HG03025 (cell line): Measurements from ENCODE around the gene CAV1.
"Not testable (repeated sequence)": the region's sequence is repeated elsewhere in the genome, so short reads cannot be mapped to it uniquely, and the experiment has no call there.

Source experiments
- ATAC-seq: cut with Tn5 transposase; IDR thresholded peaks from one replicate; pipeline ENCODE4 v1.9.1; 2021; ENCODE audit warnings: mild to moderate bottlenecking, moderate library complexity; ENCODE audit not compliant: unreplicated experiment, low FRiP score

Gene CAV1

DNA sequence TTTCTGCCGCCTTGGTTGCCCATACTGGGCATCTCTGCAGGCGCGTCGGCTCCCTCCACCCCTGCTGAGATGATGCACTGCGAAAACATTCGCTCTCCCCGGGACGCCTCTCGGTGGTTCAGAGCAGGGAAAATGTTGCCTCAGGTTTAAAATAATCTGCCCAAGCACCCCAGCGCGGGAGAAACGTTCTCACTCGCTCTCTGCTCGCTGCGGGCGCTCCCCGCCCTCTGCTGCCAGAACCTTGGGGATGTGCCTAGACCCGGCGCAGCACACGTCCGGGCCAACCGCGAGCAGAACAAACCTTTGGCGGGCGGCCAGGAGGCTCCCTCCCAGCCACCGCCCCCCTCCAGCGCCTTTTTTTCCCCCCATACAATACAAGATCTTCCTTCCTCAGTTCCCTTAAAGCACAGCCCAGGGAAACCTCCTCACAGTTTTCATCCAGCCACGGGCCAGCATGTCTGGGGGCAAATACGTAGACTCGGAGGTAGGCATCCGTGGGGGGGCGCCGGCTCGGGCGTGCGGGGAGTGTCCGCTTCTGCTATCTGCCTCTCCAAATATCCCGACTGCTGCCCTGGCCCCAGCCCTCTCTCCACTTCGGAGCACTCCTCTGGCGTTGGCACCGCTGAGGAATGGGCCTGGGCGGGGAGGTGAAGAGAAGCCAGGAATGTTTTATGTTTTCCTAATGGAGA, at the start of gene CAV1:
TSS of gene CAV1 (plus strand) at position 428 of the 689 bp plus-strand sequence. CDS start at position 455, 27 bp downstream.
- ATAC-seq: no peak

- no peak for ATAC-seq
Observed at GRCh38 chr7:116477625-116478024, 47.2 kb upstream of the CAV1 start.

- no peak for ATAC-seq
Observed at GRCh38 chr7:116478834-116479233, 46.0 kb upstream of the CAV1 start.

GRCh38 chr7:116483271-116483942, 41.4 kb upstream of the CAV1 start:
- no peak for ATAC-seq

GRCh38 chr7:116484389-116484788, 40.4 kb upstream of the CAV1 start:
- not testable (repeated sequence) for ATAC-seq

- ATAC-seq: no peak
Observed at GRCh38 chr7:116487907-116488521, 36.8 kb upstream of the CAV1 start.

DNA sequence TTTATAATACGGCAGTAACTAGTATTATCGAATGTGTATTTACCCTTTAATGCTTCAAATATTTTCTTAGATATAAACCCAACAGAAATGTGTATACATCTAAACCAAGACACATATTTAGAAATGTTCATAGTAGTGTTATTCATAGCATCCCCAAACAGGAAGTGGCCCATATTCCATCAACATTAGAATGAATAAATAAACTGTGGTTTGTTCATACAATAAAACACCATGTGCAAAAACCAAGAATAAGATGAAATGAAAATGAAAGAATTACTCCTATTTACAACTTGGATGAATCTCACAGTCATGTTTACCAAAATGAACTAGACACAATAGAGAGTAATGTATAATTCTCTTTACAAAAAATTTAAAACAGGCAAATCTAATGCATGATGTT, 34.5 kb upstream of the CAV1 start:
- ATAC-seq: no peak

- no peak for ATAC-seq
Observed at GRCh38 chr7:116491887-116492653, 32.8 kb upstream of the CAV1 start.

GRCh38 chr7:116492654-116493109, 32.2 kb upstream of the CAV1 start:
- ATAC-seq: no peak

DNA sequence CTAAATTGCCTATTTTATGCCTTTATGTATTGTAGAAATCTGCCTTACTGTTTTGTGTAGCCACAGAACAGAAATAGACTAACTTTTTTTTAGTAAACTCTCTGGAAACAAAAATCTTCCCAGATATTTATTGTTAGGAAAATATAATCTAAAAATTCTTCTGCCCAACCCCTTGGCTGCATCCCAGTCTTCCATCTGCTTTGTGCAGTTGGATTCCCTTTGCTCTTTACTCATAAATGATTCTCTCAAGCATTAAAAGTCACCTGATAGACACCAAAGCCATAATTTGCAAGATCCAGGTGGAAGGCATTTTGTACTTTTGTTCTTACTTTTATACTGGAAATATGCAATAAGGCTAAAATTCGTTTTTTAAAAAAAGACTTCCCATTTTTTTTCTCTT, 31.4 kb upstream of the CAV1 start:
- no peak for ATAC-seq

GRCh38 chr7:116494472-116494871, 30.4 kb upstream of the CAV1 start:
- no peak for ATAC-seq

DNA sequence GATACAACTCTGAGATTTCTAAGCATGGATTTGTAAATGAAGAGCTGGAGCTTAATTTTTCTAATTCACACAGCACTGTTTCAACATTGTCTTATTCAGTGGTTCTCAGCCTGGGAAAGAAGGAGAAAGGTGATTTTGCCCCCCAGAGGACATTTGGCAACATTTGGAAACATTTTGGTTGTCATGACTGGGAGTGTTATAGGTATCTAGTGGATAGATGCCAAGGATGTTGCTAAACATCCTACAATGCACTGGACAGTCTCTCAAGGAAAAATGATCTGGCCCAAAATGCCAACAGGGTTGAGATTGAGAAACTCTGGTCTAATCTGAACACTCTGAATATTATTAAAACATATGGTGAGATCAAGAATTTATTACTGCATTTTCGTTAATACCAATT, 29.1 kb upstream of the CAV1 start:
- ATAC-seq: no peak

DNA sequence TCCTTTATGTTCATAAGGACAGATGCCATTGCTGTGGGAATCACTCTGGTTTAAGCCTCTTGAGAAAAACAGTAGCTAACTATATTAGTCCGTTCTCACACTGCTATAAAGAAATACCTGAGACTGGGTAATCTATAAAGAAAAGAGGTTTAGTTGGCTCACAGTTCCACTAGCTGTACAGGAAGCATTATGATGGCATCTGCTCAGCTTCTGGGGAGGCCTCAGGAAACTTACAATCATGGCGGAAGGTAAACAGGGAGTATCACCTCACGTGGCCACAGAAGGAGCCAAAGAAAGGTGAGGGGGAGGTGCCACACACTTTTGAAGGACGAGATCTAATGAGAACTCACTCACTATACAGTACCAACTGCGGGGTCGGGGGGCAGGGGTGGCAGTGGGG, 28.2 kb upstream of the CAV1 start:
- no peak for ATAC-seq

DNA sequence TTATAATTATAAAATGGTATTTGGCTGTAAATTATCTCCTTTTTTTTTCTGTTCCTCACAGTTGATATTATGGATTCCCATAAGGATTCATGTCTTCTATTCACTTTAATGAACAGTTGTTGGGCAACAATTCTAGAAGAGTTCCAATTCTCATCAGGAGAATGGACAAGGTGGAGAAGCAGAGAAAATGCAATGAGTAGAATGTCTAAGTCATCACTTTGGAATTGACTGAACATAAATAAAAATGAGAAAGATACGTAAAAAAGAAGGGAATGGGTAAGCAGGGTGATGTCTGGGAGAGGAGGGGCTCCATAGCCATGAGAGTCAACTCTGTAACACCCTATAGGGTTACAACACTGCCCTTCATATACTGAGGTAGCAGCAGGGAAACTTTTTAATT, 27.1 kb upstream of the CAV1 start:
- no peak for ATAC-seq

- no peak for ATAC-seq
Observed at GRCh38 chr7:116499168-116500077, 25.4 kb upstream of the CAV1 start, which contains the start of gene CAV2. Gene CAV2 (plus strand): TSS chr7:116499738. CDS start chr7:116499782, 44 bp downstream.

- peak; percentile 47 for ATAC-seq
Observed at GRCh38 chr7:116500078-116500853, 24.6 kb upstream of the CAV1 start.

GRCh38 chr7:116501425-116502167, 23.2 kb upstream of the CAV1 start:
- ATAC-seq: no peak
